ENCODE results near the gene NCKAP5.

NCKAP5 gene

GRCh38 chr2:133374781-133375180, 193.5 kb downstream of the NCKAP5 start:
- no peak for DNase-seq

- no peak for DNase-seq
These were observed 197.0 kb downstream of the NCKAP5 start for GRCh38 chr2:133371286-133371685.

- no peak for DNase-seq
These were observed 198.2 kb downstream of the NCKAP5 start for GRCh38 chr2:133369901-133370658.

- no peak for DNase-seq
These were observed 203.1 kb downstream of the NCKAP5 start for GRCh38 chr2:133365117-133365516.

GRCh38 chr2:133364636-133365035, 203.6 kb downstream of the NCKAP5 start:
- DNase-seq: no peak

GRCh38 chr2:133363884-133364283, 204.4 kb downstream of the NCKAP5 start:
- no peak for DNase-seq

GRCh38 chr2:133362061-133362476, 206.2 kb downstream of the NCKAP5 start:
- no peak for DNase-seq

GRCh38 chr2:133360882-133361281, 207.4 kb downstream of the NCKAP5 start:
- DNase-seq: no peak

- DNase-seq: no peak
These were observed 208.1 kb downstream of the NCKAP5 start for GRCh38 chr2:133360190-133360589.

- DNase-seq: no peak
These were observed 215.5 kb downstream of the NCKAP5 start for GRCh38 chr2:133352719-133353118.

GRCh38 chr2:133346654-133347053, 221.6 kb downstream of the NCKAP5 start:
- no peak for DNase-seq

- no peak for DNase-seq
These were observed 222.6 kb downstream of the NCKAP5 start for GRCh38 chr2:133345638-133346037.

GRCh38 chr2:133344849-133345248, 223.4 kb downstream of the NCKAP5 start:
- DNase-seq: no peak

- no peak for DNase-seq
These were observed 225.3 kb downstream of the NCKAP5 start for GRCh38 chr2:133343018-133343352.

GRCh38 chr2:133342286-133343017, 225.8 kb downstream of the NCKAP5 start:
- no peak for DNase-seq

GRCh38 chr2:133341575-133341974, 226.7 kb downstream of the NCKAP5 start:
- DNase-seq: no peak

GRCh38 chr2:133338224-133338623, 230.0 kb downstream of the NCKAP5 start:
- DNase-seq: no peak

GRCh38 chr2:133334923-133335322, 233.3 kb downstream of the NCKAP5 start:
- no peak for DNase-seq

GRCh38 chr2:133333181-133333580, 235.1 kb downstream of the NCKAP5 start:
- no peak for DNase-seq

- no peak for DNase-seq
These were observed 236.8 kb downstream of the NCKAP5 start for GRCh38 chr2:133331436-133331835.

GRCh38 chr2:133326652-133327397, 241.4 kb downstream of the NCKAP5 start:
- no peak for DNase-seq

GRCh38 chr2:133324150-133324561, 244.1 kb downstream of the NCKAP5 start:
- no peak for DNase-seq

- DNase-seq: no peak
These were observed 245.4 kb downstream of the NCKAP5 start for GRCh38 chr2:133322909-133323308.

GRCh38 chr2:133317178-133317577, 251.1 kb downstream of the NCKAP5 start:
- DNase-seq: no peak
